Ovary (tissue), 3 donors: ENCODE data around the gene SH3PXD2B.

ENCODE experiments used
- EP300 ChIP-seq: sonication (generic); formaldehyde crosslinking; IDR thresholded peaks from one replicate; pipeline ENCODE4 v1.6.1; 2017; ENCODE audit warnings: antibody characterized with exemption
- POLR2A ChIP-seq: fragments of 450-650 bp; IDR thresholded peaks from one replicate; pipeline ENCODE4 v1.6.1; 2017; ENCODE audit warnings: antibody characterized with exemption, mild to moderate bottlenecking, moderate library complexity
- TF ChIP-seq, protein P1 (sequence below), 3 donors: fragments of 450-650 bp in 2 of 3; fragments of 200-600 bp in 1 of 3; IDR thresholded peaks; one replicate each; pipeline versions ENCODE4 v1.5.1 to v1.8.0; 2016 to 2022; ENCODE audit warnings: antibody characterized with exemption in 3 of 3, mild to moderate bottlenecking in 1 of 3
- donor health status: DM: no; HTN: no; CAD: no.

- no peak for TF ChIP-seq POLR2A
- TF ChIP-seq, protein P1, sequence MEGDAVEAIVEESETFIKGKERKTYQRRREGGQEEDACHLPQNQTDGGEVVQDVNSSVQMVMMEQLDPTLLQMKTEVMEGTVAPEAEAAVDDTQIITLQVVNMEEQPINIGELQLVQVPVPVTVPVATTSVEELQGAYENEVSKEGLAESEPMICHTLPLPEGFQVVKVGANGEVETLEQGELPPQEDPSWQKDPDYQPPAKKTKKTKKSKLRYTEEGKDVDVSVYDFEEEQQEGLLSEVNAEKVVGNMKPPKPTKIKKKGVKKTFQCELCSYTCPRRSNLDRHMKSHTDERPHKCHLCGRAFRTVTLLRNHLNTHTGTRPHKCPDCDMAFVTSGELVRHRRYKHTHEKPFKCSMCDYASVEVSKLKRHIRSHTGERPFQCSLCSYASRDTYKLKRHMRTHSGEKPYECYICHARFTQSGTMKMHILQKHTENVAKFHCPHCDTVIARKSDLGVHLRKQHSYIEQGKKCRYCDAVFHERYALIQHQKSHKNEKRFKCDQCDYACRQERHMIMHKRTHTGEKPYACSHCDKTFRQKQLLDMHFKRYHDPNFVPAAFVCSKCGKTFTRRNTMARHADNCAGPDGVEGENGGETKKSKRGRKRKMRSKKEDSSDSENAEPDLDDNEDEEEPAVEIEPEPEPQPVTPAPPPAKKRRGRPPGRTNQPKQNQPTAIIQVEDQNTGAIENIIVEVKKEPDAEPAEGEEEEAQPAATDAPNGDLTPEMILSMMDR (IDR thresholded peaks at IDR 0.05) = no peak
- no peak for TF ChIP-seq EP300
Measured at GRCh38 chr5:172302047-172302710, 152.1 kb downstream of the SH3PXD2B start.
